K562 (cell line): ENCODE data around the gene EGFL7. TPM values are rescaled to one million over a fixed set of nuclear protein-coding genes. Genes with fewer than 3 reads are reported as not detected.
"Not testable (repeated sequence)": the region's sequence is repeated elsewhere in the genome, so short reads cannot be mapped to it uniquely, and the experiment has no call there.

Experiments used
- ATAC-seq: fragments of 200-7000 bp; cut with Tn5 transposase; 3 replicates; pipeline ENCODE4 v1.9.1; 2020; ENCODE audit warnings: moderate library complexity
- BruUV-seq: library from RNA; stranded (reverse); fragments of 400-500 nt; replicated peaks from 2 replicates; lab custom pipeline; 2021; lab: Mats Ljungman, UMichigan
- CTCF ChIA-PET: fragments of 300-600 bp; formaldehyde crosslinking; extraction: SDS; loops from one replicate; lab custom pipeline; 2021; ENCODE audit warnings: low intra/inter-chr PET ratio; lab: Yijun Ruan, JAX
- POLR2A ChIA-PET: fragments of 300-600, 350-650 bp; sonication (Branson Sonifier 250); formaldehyde crosslinking; extraction: SDS; loops from one replicate; lab custom pipeline; 2021; ENCODE audit warnings: antibody characterized with exemption, inconsistent platforms; lab: Yijun Ruan, JAX
- DNase-seq, 4 experiments: peaks; one replicate each; pipeline versions ENCODE4 v3.0.0 to v3.0.0-alpha.2; 2011 to 2018; ENCODE audit warnings: low spot score in 3 of 4, mixed read lengths in 3 of 4; ENCODE audit errors: extremely low read depth in 1 of 4
- FAIRE-seq: peaks from 2 replicates; lab custom pipeline; 2011; peaks lifted over from hg19 to GRCh38; lab: Jason Lieb, UNC
- H2AFZ ChIP-seq: 2 replicates; pipeline ENCODE4 v1.6.0; 2011; ENCODE audit warnings: low read depth, low read length, control low read depth, inconsistent platforms
- H3K27ac ChIP-seq: fragments of 200-600 bp; 3 replicates; pipeline ENCODE4 v1.8.0; 2011; ENCODE audit warnings: low read depth, mild to moderate bottlenecking, control low read depth, inconsistent platforms, low read length, moderate library complexity, mixed read lengths; ENCODE audit errors: extremely low read depth
- H3K27me3 ChIP-seq, 2 experiments: fragments of 300-600 bp in 1 of 2; 2 replicates in 1 of 2; 3 replicates in 1 of 2; pipeline versions ENCODE4 v1.6.0 to v1.8.0; 2011; ENCODE audit warnings: inconsistent platforms in 2 of 2, low read length in 2 of 2, mild to moderate bottlenecking in 1 of 2, mixed read lengths in 1 of 2, moderate library complexity in 1 of 2; ENCODE audit not compliant: control insufficient read depth in 2 of 2, insufficient read depth in 2 of 2
- H3K36me3 ChIP-seq: fragments of 300-600 bp; 3 replicates; pipeline ENCODE4 v1.8.0; 2011; ENCODE audit warnings: mild to moderate bottlenecking, low read length, inconsistent platforms; ENCODE audit not compliant: control insufficient read depth, insufficient read depth
- H3K4me1 ChIP-seq, 2 experiments: fragments of 200-600 bp in 1 of 2; replicated peaks in 1 of 2; 2 replicates in 1 of 2; 3 replicates in 1 of 2; pipeline versions ENCODE4 v1.5.1 to v1.8.0; 2011; ENCODE audit warnings: inconsistent platforms in 2 of 2, low read length in 2 of 2, mild to moderate bottlenecking in 1 of 2, mixed read lengths in 1 of 2, moderate library complexity in 1 of 2; ENCODE audit not compliant: control insufficient read depth in 2 of 2, insufficient read depth in 2 of 2
- H3K4me2 ChIP-seq: 2 replicates; pipeline ENCODE4 v1.6.1; 2011; ENCODE audit warnings: low read length, control low read depth, inconsistent platforms, mixed read lengths; ENCODE audit not compliant: insufficient read depth
- H3K4me3 ChIP-seq: fragments of 200-600 bp; sonication (generic), shearing (Covaris generic); 2 replicates; pipeline ENCODE4 v1.5.1; 2016; ENCODE audit warnings: control low read depth, inconsistent platforms
- H3K79me2 ChIP-seq: fragments of 200-600 bp; 3 replicates; pipeline ENCODE4 v1.8.0; 2011; ENCODE audit warnings: low read length, inconsistent platforms; ENCODE audit not compliant: control insufficient read depth, insufficient read depth
- H3K9ac ChIP-seq, 2 experiments: 2 replicates each; pipeline versions ENCODE4 v1.6.0 to v1.6.1; 2011; ENCODE audit warnings: low read depth in 2 of 2, low read length in 2 of 2, control low read depth in 1 of 2, inconsistent platforms in 1 of 2, mild to moderate bottlenecking in 1 of 2, mixed read lengths in 1 of 2; ENCODE audit not compliant: insufficient read depth in 1 of 2
- H3K9me1 ChIP-seq: one replicate; pipeline ENCODE4 v1.6.0; 2011; ENCODE audit warnings: inconsistent platforms, mild to moderate bottlenecking, low read length, moderate library complexity; ENCODE audit not compliant: control insufficient read depth, insufficient read depth
- H3K9me3 ChIP-seq: replicated peaks from 2 replicates; pipeline ENCODE4 v1.5.1; 2011; ENCODE audit warnings: low read depth, low read length, inconsistent platforms; ENCODE audit not compliant: control insufficient read depth, insufficient read depth
- H4K20me1 ChIP-seq: replicated peaks from 2 replicates; pipeline ENCODE4 v1.6.1; 2011; ENCODE audit warnings: low read length, inconsistent platforms, mixed read lengths; ENCODE audit not compliant: control insufficient read depth, insufficient read depth
- PKNOX1 ChIP-seq: fragments of 450-650 bp; IDR thresholded peaks from 2 replicates; pipeline ENCODE4 v1.6.1; 2016
- ZBTB40 ChIP-seq, 2 experiments: fragments of 450-650 bp in 1 of 2; sonication (generic) in 1 of 2; formaldehyde crosslinking in 1 of 2; IDR thresholded peaks; 2 replicates each; pipeline versions ENCODE4 v1.7.1 to v1.9.0; 2016 to 2022; ENCODE audit warnings: inconsistent platforms in 1 of 2, mild to moderate bottlenecking in 1 of 2, missing genetic modification reagents in 1 of 2
- WGBS: fragments of 100-300 bp; shearing (Covaris generic); methylation state at CpG from one replicate; pipeline ENCODE4 v1.1.6; 2016; ENCODE audit warnings: low coverage, mixed read lengths; ENCODE audit not compliant: insufficient coverage; ENCODE audit errors: missing lambda C conversion rate; 5-methylcytosine and 5-hydroxymethylcytosine counted together
- in situ Hi-C: fragments of 300-500 bp; cut with MboI; formaldehyde crosslinking; loops from 4 replicates; pipeline ENCODE4 v1.15.0; 2018; ENCODE audit warnings: inconsistent platforms, mixed read lengths
- intact Hi-C: fragments of 100-400 bp; cut with micrococcal nuclease; formaldehyde crosslinking; loops from 2 replicates; pipeline ENCODE4 v1.14.2; 2022
- polyA plus RNA-seq, 8 experiments: library from polyadenylated mRNA; depleted of rRNA in 4 of 8; stranded (reverse) in 5 of 8; unstranded in 3 of 8; fragments of >200 nt; fragmentation: Nextera tagmentation in 2 of 8; fragmentation: Illumina TruSeq in 1 of 8; extraction: Ambion mirVana in 2 of 8; extraction: Trizol in 1 of 8; gene quantifications; 2 replicates each; pipeline versions ENCODE4 v1.2.1 to v1.2.3, GENCODE V29; 2011 to 2014; ENCODE audit warnings: inconsistent platforms in 1 of 8, missing spikeins in 1 of 8
- total RNA-seq, 7 experiments: library from RNA; depleted of rRNA in 6 of 7; stranded (reverse); fragments of >200 nt in 6 of 7; fragmentation: Illumina TruSeq in 2 of 7; extraction: Trizol in 2 of 7; gene quantifications; 2 replicates each; pipeline versions ENCODE4 v1.2.1 to v1.2.3, GENCODE V29; 2011 to 2021; ENCODE audit warnings: low replicate concordance in 1 of 7

The EGFL7 gene
- total and polyA plus RNA-seq, 9 of the 15 experiments (the other 6 are each of a cell fraction or from before 2014, with no cell fraction given) = 1.5 to 286 (median 55.5) TPM

- 75% methylated on average over 6 of the region's 8 CpGs for WGBS
- H3K27me3 ChIP-seq; ATAC-seq; H3K4me3 ChIP-seq; in situ Hi-C loops; H3K4me2 ChIP-seq; H3K9me1 ChIP-seq; H3K9ac ChIP-seq; intact Hi-C loops; H3K36me3 ChIP-seq; H2AFZ ChIP-seq; BruUV-seq; H3K79me2 ChIP-seq; DNase-seq; CTCF ChIA-PET; H3K27ac ChIP-seq; H4K20me1 ChIP-seq; FAIRE-seq; H3K9me3 ChIP-seq; TF ChIP-seq ZBTB40 (CRISPR knock-in tag; IDR thresholded peaks at IDR 0.05): not testable (repeated sequence)
- TF ChIP-seq PKNOX1 (0 out of 2 replicates have a peak, but pooled peaks have one; percentile 26), ZBTB40 (IDR thresholded peaks at IDR 0.05) (peak; percentile 71)
- peaks cover 17 to 33% of the 10 kb centered on the region in 2 experiments; a peak in 4 of 5 replicates for H3K4me1 ChIP-seq
- POLR2A ChIA-PET = interaction anchor here (1.2 to 1.8 kb wide), 2 partner anchors 12 to 25 kb away, joined by 3 to 7 read pairs; no protein-coding TSS in a partner anchor
These were observed 42.0 kb downstream of the EGFL7 start for GRCh38 chr9:136704741-136705140.
